Activated CD8-positive, alpha-beta T cell treated with anti-CD3 and anti-CD28 coated beads for 36 hours (primary cell): ENCODE results near the gene TBC1D8. TPM values are rescaled to one million over a fixed set of nuclear protein-coding genes. Genes with fewer than 3 reads are reported as not detected.

Experiments
- ATAC-seq: fragments of 200-7000 bp; cut with Tn5 transposase; one replicate; pipeline ENCODE4 v1.10.0; 2021; ENCODE audit warnings: mild to moderate bottlenecking, moderate library complexity
- CTCF ChIA-PET: fragments of 350-600 bp; sonication (Branson Sonifier 250); formaldehyde crosslinking; loops from one replicate; lab custom pipeline; 2021; ENCODE audit warnings: antibody characterized with exemption; lab: Charles Lee
- POLR2A ChIA-PET: fragments of 350-600 bp; sonication (Branson Sonifier 250); formaldehyde crosslinking; loops from one replicate; lab custom pipeline; 2021; ENCODE audit warnings: antibody characterized with exemption; lab: Charles Lee
- DNase-seq: peaks from one replicate; pipeline ENCODE4 v3.0.0-alpha.2; 2020
- H3K27ac Mint-ChIP-seq: one replicate; pipeline ENCODE4 v1.8.0; 2021; ENCODE audit warnings: mild to moderate bottlenecking, mixed read lengths
- H3K27me3 Mint-ChIP-seq: one replicate; pipeline ENCODE4 v1.8.0; 2021; ENCODE audit warnings: mixed read lengths
- H3K36me3 Mint-ChIP-seq: one replicate; pipeline ENCODE4 v1.8.0; 2021; ENCODE audit warnings: low read depth, mixed read lengths
- H3K4me1 Mint-ChIP-seq: one replicate; pipeline ENCODE4 v1.8.0; 2021; ENCODE audit warnings: low read depth, mixed read lengths
- H3K4me3 Mint-ChIP-seq: one replicate; pipeline ENCODE4 v1.8.0; 2021; ENCODE audit warnings: mild to moderate bottlenecking, moderate library complexity, mixed read lengths
- H3K9me3 Mint-ChIP-seq: one replicate; pipeline ENCODE4 v1.8.0; 2021; ENCODE audit warnings: mixed read lengths
- intact Hi-C: fragments of 100-400 bp; cut with micrococcal nuclease; formaldehyde crosslinking; loops from one replicate; pipeline ENCODE4 v1.10.0; 2022
- total RNA-seq, 2 experiments: library from RNA; stranded (reverse); gene quantifications; one replicate each; pipeline ENCODE4 v1.2.3, GENCODE V29; 2021
- TF ChIP-seq, protein P1 (sequence below): fragments of 200-600 bp; IDR thresholded peaks from one replicate; pipeline ENCODE4 v1.8.0; 2022; ENCODE audit warnings: antibody characterized with exemption, mild to moderate bottlenecking

The TBC1D8 gene
- total RNA-seq, 2 experiments from 2014 or later: 3.2 to 3.3 TPM

DNA sequence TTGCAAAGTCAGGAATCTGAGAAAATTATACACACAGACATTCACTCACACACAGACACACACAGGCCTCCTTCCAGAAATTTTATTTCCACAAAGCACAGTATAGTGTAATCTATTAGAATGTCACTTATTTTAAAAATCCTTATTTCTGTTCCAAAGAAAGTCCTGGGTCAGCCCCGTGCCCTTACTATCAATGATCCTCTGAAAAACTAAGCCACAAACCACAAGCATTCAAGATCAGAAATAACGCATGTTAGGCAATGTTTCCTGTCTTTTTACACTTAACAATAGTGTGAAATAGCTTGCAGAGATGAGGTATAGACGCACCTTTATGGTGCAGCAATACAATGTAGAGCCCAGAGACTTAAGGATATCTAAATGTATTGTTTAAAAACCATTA is 25.8 kb downstream of the TBC1D8 start:
- POLR2A ChIA-PET: no interaction called here
- no peak overlapping the region for H3K4me3 Mint-ChIP-seq
- H3K36me3 Mint-ChIP-seq: no peaks in the 10 kb centered on the region
- CTCF ChIA-PET: no interaction called here
- H3K4me1 Mint-ChIP-seq: peaks cover 20% of the 10 kb centered on the region
- no peaks in the 10 kb centered on the region for H3K9me3 Mint-ChIP-seq
- ATAC-seq (no peak), DNase-seq (no peak)
- TF ChIP-seq, protein P1, sequence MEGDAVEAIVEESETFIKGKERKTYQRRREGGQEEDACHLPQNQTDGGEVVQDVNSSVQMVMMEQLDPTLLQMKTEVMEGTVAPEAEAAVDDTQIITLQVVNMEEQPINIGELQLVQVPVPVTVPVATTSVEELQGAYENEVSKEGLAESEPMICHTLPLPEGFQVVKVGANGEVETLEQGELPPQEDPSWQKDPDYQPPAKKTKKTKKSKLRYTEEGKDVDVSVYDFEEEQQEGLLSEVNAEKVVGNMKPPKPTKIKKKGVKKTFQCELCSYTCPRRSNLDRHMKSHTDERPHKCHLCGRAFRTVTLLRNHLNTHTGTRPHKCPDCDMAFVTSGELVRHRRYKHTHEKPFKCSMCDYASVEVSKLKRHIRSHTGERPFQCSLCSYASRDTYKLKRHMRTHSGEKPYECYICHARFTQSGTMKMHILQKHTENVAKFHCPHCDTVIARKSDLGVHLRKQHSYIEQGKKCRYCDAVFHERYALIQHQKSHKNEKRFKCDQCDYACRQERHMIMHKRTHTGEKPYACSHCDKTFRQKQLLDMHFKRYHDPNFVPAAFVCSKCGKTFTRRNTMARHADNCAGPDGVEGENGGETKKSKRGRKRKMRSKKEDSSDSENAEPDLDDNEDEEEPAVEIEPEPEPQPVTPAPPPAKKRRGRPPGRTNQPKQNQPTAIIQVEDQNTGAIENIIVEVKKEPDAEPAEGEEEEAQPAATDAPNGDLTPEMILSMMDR: no peak
- H3K27me3 Mint-ChIP-seq: no peaks in the 10 kb centered on the region
- no peak overlapping the region for H3K27ac Mint-ChIP-seq
- intact Hi-C loops: no loop called here

DNA sequence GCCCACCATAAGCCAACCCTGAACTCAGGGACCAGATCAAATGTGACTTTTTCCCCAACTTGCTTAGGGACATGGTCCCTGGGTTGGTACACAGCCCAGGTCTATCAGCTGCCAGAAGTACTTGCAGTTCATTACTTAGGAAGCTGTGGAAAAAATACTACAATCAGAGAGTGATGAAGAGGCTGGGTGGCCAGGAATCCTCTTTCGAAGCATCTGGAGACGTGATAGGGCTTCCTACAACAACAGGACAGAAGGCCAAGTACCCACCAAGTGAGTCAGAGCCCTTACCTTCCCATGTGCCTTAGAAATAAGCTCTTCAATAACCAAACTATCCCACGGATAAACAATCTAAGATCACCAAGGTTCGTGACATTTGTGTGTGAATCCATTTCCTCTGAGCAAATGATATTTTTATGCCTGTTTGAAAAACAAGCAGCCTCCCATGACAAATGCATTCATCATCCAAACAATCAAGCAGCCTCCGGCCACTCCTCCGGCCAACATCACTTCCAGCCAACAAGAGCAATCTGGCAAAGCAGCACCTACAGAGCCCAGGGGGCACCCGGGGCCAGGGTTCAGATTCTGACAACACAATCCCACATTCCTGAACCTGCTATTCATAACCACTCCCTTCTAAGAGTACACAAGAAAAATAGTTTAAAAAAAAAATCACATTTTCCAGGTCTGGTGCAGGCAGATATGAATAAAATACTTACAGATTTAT is 26.4 kb downstream of the TBC1D8 start:
- H3K36me3 Mint-ChIP-seq: no peaks in the 10 kb centered on the region
- peaks cover 20% of the 10 kb centered on the region for H3K4me1 Mint-ChIP-seq
- ATAC-seq (no peak), DNase-seq (no peak)
- ChIA-PET POLR2A (no interaction called here), CTCF (no interaction called here)
- TF ChIP-seq, protein P1: no peak
- no peaks in the 10 kb centered on the region for H3K27me3 Mint-ChIP-seq
- intact Hi-C loops: no loop called here
- H3K27ac Mint-ChIP-seq: no peak overlapping the region
- H3K9me3 Mint-ChIP-seq: no peaks in the 10 kb centered on the region
- no peak overlapping the region for H3K4me3 Mint-ChIP-seq

DNA sequence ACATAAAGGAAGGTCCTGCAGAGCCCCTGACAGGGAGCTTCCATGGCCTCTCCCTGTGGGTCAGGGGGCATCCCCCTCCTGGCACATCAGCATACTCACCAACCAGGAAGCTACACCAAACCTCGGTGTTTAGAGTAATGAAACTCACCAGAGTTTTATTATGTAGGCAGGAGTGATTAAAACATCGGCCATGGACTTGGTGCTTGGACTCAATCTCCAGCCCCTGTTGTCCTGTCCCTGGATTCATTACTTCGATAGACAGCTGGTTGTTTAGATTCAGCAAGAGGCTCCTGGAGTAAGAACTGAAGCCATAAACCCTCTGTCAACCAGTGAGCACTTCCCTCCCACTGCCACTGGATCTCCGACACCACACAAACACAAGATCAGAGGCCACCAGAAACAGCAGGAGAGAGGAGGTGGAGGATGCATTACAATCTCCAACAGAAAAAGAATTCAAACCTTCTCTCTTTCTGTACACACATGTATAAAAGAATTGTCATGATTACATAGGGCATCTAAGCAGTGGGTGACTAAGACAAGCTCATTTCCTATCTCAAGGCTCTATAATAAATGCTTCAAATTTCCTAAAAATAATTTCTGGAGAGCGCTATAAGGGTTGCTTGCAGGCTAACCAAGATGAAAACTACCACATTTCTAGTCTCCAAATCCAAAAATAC is 27.2 kb downstream of the TBC1D8 start:
- Mint-ChIP-seq H3K27me3 (no peaks in the 10 kb centered on the region), H3K4me1 (peaks cover 20% of the 10 kb centered on the region), H3K9me3 (no peaks in the 10 kb centered on the region), H3K36me3 (no peaks in the 10 kb centered on the region), H3K4me3 (no peak overlapping the region), H3K27ac (no peak overlapping the region)
- no peak for DNase-seq
- no peak for ATAC-seq
- ChIA-PET POLR2A (no interaction called here), CTCF (interaction anchor here (1.3 kb wide), 1 partner anchor 26 kb away, joined by 3 read pairs; no protein-coding TSS in a partner anchor)
- intact Hi-C loops: no loop called here
- TF ChIP-seq, protein P1: no peak

DNA sequence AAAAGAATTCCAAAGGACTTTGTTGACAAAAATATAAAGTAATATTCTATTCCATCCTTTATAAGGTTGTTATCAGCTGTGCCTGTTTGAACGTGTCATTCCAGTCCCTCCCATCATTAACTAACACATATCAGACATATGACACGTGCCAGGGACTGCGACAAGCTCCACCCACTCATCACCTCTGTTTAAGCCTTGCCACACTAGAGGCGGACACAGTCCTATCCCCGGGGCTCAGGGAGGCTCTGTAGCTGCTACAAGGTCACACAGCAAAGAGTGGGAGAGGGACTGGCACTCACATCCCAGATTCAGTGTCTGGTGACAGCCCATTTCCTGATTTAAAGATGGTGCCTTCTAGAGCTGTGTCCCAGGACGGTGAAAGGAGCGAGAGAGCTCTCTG is 30.0 kb downstream of the TBC1D8 start:
- ATAC-seq: no peak
- H3K36me3 Mint-ChIP-seq: no peaks in the 10 kb centered on the region
- no peaks in the 10 kb centered on the region for H3K9me3 Mint-ChIP-seq
- peaks cover 20% of the 10 kb centered on the region for H3K4me1 Mint-ChIP-seq
- intact Hi-C loops: no loop called here
- ChIA-PET CTCF (no interaction called here), POLR2A (no interaction called here)
- DNase-seq: no peak
- no peak overlapping the region for H3K4me3 Mint-ChIP-seq
- H3K27me3 Mint-ChIP-seq: no peaks in the 10 kb centered on the region
- no peak overlapping the region for H3K27ac Mint-ChIP-seq
- TF ChIP-seq, protein P1: no peak
